BE2C (cell line): ENCODE results near the gene TIFAB.

Source experiments
- DNase-seq: peaks from one replicate; pipeline ENCODE4 v3.0.0-alpha.2; 2020
- H3K27me3 ChIP-seq: fragments of 250-450 bp; sonication (Bioruptor Pico); 2 replicates; pipeline ENCODE4 v1.5.1; 2020; ENCODE audit warnings: mild to moderate bottlenecking
- H3K36me3 ChIP-seq: fragments of 250-450 bp; sonication (Bioruptor Pico); 2 replicates; pipeline ENCODE4 v1.5.1; 2020; ENCODE audit warnings: mild to moderate bottlenecking
- H3K4me1 ChIP-seq: fragments of 250-450 bp; sonication (Bioruptor Pico); 2 replicates; pipeline ENCODE4 v1.5.1; 2020
- H3K4me3 ChIP-seq: 2 replicates; pipeline ENCODE4 v1.5.1; 2011; ENCODE audit warnings: low read depth, low read length
- H3K9me3 ChIP-seq: fragments of 250-450 bp; sonication (Bioruptor Pico); 2 replicates; pipeline ENCODE4 v1.5.1; 2020
- TF ChIP-seq, protein P1 (sequence below): IDR thresholded peaks from 2 replicates; pipeline ENCODE4 v1.5.1; 2012; ENCODE audit warnings: mild to moderate bottlenecking, low read depth, low read length

The TIFAB gene

DNA sequence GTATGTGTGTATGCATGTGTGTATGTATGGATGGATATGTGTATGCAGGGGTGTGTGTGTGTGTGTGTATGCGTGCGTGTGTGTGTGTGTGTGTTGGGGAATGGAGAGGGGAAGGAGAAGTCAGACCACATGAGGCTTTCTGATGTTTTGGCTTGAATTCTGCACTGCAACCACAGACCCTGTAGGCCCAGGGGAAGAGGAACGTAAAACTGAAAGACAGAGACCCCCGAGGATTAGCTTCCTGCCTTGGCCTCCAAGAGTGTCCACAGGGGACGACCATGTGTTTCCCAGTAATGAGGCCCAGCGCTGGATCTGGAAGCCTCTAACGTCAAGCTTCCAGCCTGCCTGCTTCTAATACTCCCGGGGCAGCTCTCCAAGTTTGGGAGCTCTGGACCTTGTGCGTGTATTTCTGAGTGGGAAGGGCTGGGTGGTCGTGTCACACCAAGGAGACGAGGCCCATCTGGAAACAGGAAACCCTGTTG, 10.8 kb downstream of the TIFAB start:
- no peaks in the 10 kb centered on the region for H3K36me3 ChIP-seq
- H3K4me3 ChIP-seq: no peak overlapping the region
- H3K4me1 ChIP-seq: peaks cover 6% of the 10 kb centered on the region; the same call in 1 of the 2 replicates
- TF ChIP-seq, protein P1, sequence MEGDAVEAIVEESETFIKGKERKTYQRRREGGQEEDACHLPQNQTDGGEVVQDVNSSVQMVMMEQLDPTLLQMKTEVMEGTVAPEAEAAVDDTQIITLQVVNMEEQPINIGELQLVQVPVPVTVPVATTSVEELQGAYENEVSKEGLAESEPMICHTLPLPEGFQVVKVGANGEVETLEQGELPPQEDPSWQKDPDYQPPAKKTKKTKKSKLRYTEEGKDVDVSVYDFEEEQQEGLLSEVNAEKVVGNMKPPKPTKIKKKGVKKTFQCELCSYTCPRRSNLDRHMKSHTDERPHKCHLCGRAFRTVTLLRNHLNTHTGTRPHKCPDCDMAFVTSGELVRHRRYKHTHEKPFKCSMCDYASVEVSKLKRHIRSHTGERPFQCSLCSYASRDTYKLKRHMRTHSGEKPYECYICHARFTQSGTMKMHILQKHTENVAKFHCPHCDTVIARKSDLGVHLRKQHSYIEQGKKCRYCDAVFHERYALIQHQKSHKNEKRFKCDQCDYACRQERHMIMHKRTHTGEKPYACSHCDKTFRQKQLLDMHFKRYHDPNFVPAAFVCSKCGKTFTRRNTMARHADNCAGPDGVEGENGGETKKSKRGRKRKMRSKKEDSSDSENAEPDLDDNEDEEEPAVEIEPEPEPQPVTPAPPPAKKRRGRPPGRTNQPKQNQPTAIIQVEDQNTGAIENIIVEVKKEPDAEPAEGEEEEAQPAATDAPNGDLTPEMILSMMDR: no peak
- no peaks in the 10 kb centered on the region for H3K27me3 ChIP-seq
- H3K9me3 ChIP-seq: no peaks in the 10 kb centered on the region
- DNase-seq: no peak

DNA sequence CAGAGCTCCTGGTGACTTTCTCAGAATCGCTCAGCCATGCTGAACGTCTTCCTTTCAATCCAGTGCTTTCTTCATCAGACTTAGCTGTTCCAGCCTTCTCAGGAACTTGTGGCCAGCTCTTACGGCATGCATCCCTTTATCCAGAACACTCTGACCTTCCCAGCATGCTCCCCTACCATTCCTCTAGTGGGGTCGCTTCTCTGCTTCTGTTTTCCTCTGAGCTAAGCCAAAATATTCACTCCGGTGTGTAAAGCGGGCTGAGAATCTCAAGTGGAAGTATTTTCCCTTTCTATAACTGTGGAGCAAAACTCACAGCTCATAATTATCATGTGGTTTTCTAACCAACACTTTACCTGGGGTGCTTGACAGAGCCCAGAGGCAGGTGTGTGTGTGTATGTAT, 11.2 kb downstream of the TIFAB start:
- no peaks in the 10 kb centered on the region for H3K36me3 ChIP-seq
- DNase-seq: no peak

DNA sequence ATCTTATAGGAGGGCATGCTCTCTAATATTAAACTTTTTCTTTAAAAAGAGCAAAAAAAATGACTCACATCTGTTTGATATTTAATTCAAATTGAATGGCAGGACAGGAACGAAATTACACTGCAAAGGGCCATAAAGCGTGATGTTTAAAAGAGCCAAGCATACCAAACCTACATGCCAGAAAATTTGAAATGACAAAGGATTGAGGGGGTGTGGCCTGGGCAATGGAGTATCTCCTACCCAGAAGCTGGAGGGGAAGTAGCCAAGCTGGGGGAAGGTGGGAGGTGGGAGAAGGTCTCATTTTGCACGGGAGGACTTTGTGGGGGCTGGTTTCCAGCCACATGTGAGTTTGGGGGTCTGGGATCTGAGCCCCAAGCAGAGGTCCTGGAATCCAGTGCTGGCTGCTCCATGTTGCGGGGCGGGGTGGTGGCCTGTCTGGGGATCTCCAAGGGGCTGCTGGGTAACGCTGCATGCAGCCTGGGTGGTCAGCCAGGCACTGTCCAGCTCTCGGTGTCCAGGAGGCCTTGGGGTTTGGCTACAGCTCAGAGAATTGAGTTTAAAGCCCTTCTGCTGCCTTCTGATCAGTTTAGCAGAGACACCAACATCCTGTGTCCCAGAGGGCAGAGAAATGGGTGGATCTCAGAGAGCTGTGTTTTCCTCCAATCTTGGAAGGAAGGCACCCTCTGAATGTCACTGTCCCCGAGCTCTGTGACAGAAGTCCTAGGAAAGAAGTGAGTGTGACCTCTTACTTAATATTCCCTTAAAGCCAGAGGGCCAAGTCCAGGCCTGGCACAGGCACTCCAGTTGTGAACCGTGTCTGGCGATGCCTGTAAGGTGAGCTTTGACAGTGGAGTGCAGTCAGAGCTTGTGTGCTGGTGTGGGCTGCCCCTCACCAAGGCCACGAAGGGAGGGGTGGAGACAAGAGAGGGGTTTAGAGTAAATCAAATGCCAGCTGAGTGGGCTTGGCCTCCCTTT, 12.6 kb downstream of the TIFAB start:
- TF ChIP-seq, protein P1: no peak
- Histone ChIP-seq H3K9me3 (no peaks in the 10 kb centered on the region), H3K4me3 (no peak overlapping the region), H3K4me1 (peaks cover 6% of the 10 kb centered on the region; the same call in 1 of the 2 replicates), H3K27me3 (no peaks in the 10 kb centered on the region), H3K36me3 (no peaks in the 10 kb centered on the region)
- no peak for DNase-seq

More for the DNA sequence above, 11.2 kb downstream of the TIFAB start:
- Histone ChIP-seq H3K27me3 (no peaks in the 10 kb centered on the region), H3K4me1 (peaks cover 6% of the 10 kb centered on the region; the same call in 1 of the 2 replicates), H3K4me3 (no peak overlapping the region), H3K9me3 (no peaks in the 10 kb centered on the region)
- TF ChIP-seq, protein P1: no peak

DNA sequence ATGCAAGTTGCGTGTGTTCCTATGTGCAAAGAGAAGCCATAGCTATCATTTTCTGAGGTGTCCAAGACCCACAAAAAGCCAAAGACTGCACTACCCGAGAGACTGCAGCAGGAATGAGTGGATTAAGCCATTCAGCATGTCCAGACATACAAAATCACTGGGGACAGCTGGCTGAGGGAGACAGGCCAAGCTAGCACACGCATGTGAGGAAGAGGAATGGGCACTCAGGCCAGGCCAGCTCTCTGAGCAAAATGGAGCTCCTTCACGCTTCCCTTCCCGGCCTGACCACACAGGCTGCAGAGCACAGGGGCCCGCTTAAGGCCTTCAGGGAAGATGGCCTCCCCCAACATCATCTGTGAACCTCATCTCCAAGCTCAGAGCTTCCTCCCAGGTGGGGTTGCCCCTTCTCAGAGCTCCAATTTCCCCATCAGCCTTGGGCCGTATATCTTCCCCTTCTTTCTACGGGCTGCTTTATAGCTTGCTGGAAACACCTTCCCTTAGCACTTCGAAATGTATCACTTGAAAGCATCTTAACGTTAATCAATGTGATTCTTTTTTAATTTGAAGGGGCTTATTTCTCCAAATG, 13.4 kb downstream of the TIFAB start:
- DNase-seq: no peak
- H3K4me1 ChIP-seq: peaks cover 6% of the 10 kb centered on the region; the same call in 1 of the 2 replicates
- TF ChIP-seq, protein P1: no peak
- no peaks in the 10 kb centered on the region for H3K36me3 ChIP-seq
- H3K4me3 ChIP-seq: no peak overlapping the region
- no peaks in the 10 kb centered on the region for H3K9me3 ChIP-seq
- no peaks in the 10 kb centered on the region for H3K27me3 ChIP-seq

DNA sequence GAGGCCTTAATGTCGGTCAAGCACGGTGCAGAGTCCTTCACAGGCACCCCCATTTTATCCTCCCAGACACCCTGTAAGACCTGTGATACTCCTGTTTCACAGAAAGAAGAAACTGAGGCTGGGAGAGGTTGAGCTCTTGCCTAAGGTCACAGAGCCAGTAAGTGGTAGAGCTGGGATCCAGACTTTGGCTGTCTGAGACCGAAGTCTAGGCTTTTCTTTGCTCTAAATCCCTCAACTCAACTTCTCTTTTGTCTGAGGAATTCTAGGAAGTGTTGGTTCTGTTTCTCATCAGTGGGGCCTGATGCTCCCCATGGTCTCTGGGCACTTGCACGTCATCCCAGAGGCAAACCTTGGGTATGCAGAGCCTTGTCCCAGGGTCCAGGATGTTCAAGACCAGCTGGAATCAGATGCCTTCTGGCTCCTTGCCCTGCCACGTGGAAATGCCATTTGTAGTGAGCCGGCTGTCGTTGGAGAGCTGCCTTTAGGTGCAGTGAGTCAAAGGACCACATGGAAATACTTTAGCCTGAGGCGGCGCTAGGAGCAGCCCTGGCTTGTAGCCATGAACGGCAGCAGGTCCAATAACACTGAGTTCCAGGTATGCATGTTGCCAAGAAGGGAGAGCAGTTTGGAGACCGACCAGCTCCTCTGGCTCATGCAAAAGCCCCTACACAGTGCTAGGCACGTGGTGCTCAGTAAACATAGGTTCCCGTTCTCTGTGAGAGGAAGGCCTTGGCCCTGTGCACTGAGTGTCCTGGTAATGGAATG, 14.2 kb downstream of the TIFAB start:
- no peak overlapping the region for H3K4me3 ChIP-seq
- no peaks in the 10 kb centered on the region for H3K9me3 ChIP-seq
- peak; percentile 49 for DNase-seq
- peaks cover 6% of the 10 kb centered on the region; the same call in 1 of the 2 replicates for H3K4me1 ChIP-seq
- TF ChIP-seq, protein P1: no peak
- no peaks in the 10 kb centered on the region for H3K27me3 ChIP-seq
- H3K36me3 ChIP-seq: no peaks in the 10 kb centered on the region
